Measurements from ENCODE around the gene SDK1. TPM values are rescaled to one million over a fixed set of nuclear protein-coding genes. Genes with fewer than 3 reads are reported as not detected.

SDK1 gene
- total and polyA plus RNA-seq, 8 donors = 1.6 to 11.2 (median 6.6) TPM

- peak in 1 of 2 donors; percentile 75 for DNase-seq
- no peaks in the 10 kb centered on the region for H3K4me1 ChIP-seq
- no peaks in the 10 kb centered on the region for H3K36me3 ChIP-seq
- TF ChIP-seq POLR2AphosphoS5 (IDR thresholded peaks at IDR 0.05) (no peak), CTCF (IDR thresholded peaks at IDR 0.05) (no peak), EP300 (IDR thresholded peaks at IDR 0.05) (no peak)
- peak overlapping the region; percentile 39 to 53 (median 46) for H3K4me3 ChIP-seq
- H3K27me3 ChIP-seq = no peaks in the 10 kb centered on the region
- intact Hi-C loops (cut with DNase I; ENCODE audit: low total_unique reads) = no loop called here
- 45 to 66% (median 56%) methylated on average over 10 of the region's 10 CpGs for WGBS, 5 donors
- H3K27ac ChIP-seq = peak overlapping the region in 4 of 5 donors; percentile 62 to 81 (median 72)
- H3K9me3 ChIP-seq = no peaks in the 10 kb centered on the region
Observed at GRCh38 chr7:3260401-3260715, 40.7 kb upstream of the SDK1 start.

- no peaks in the 10 kb centered on the region for H3K4me1 ChIP-seq
- H3K27ac ChIP-seq = no peak overlapping the region
- peaks cover 0 to 8% (median 0%) of the 10 kb centered on the region in 3 donors for H3K27me3 ChIP-seq
- no peak overlapping the region for H3K4me3 ChIP-seq
- H3K9me3 ChIP-seq = no peaks in the 10 kb centered on the region
- intact Hi-C loops (cut with DNase I; ENCODE audit: low total_unique reads) = no loop called here
- WGBS, 5 donors = 35 to 53% (median 44%) methylated on average over 9 of the region's 9 CpGs
- TF ChIP-seq POLR2AphosphoS5 (IDR thresholded peaks at IDR 0.05) = no peak
- TF ChIP-seq CTCF (IDR thresholded peaks at IDR 0.05) = no peak
- DNase-seq = no peak
- no peaks in the 10 kb centered on the region for H3K36me3 ChIP-seq
Observed at GRCh38 chr7:3264693-3265339, 36.2 kb upstream of the SDK1 start.

GRCh38 chr7:3265388-3265787, 35.7 kb upstream of the SDK1 start:
- H3K27me3 ChIP-seq = peaks cover 0 to 8% (median 0%) of the 10 kb centered on the region in 3 donors
- no peak for TF ChIP-seq EP300 (IDR thresholded peaks at IDR 0.05)
- TF ChIP-seq POLR2A (IDR thresholded peaks at IDR 0.05) = no peak
- TF ChIP-seq POLR2AphosphoS5 (IDR thresholded peaks at IDR 0.05) = no peak
- TF ChIP-seq CTCF (IDR thresholded peaks at IDR 0.05) = no peak
- no peaks in the 10 kb centered on the region for H3K4me1 ChIP-seq
- no peak for DNase-seq
- no peak overlapping the region for H3K4me3 ChIP-seq
- intact Hi-C loops (cut with DNase I; ENCODE audit: low total_unique reads) = no loop called here
- H3K27ac ChIP-seq = no peak overlapping the region
- no peaks in the 10 kb centered on the region for H3K9me3 ChIP-seq
- 86 to 91% (median 89%) methylated on average over 8 of the region's 8 CpGs for WGBS, 5 donors
- H3K36me3 ChIP-seq = no peaks in the 10 kb centered on the region

- intact Hi-C loops (cut with DNase I; ENCODE audit: low total_unique reads) = no loop called here
- Histone ChIP-seq H3K27ac (no peak overlapping the region), H3K27me3 (peaks cover 0 to 8% (median 0%) of the 10 kb centered on the region in 3 donors), H3K4me1 (no peaks in the 10 kb centered on the region), H3K36me3 (no peaks in the 10 kb centered on the region), H3K9me3 (no peaks in the 10 kb centered on the region), H3K4me3 (no peak overlapping the region)
- TF ChIP-seq CTCF (IDR thresholded peaks at IDR 0.05) (no peak), POLR2A (IDR thresholded peaks at IDR 0.05) (no peak), POLR2AphosphoS5 (IDR thresholded peaks at IDR 0.05) (no peak), EP300 (IDR thresholded peaks at IDR 0.05) (no peak)
- WGBS, 5 donors = 52 to 72% (median 57%) methylated on average over 4 of the region's 4 CpGs
- DNase-seq = peak in 1 of 2 donors; percentile 25
Observed at GRCh38 chr7:3266240-3266639, 34.8 kb upstream of the SDK1 start.
